ENCODE data around the gene TUT1.

- TF ChIP-seq ATF2 (CRISPR knock-in tag; IDR thresholded peaks at IDR 0.05; ENCODE audit: borderline replicate concordance, low read depth) (no peak), ZSCAN18 (CRISPR knock-in tag; IDR thresholded peaks at IDR 0.05) (no peak), MLX (CRISPR knock-in tag; IDR thresholded peaks at IDR 0.05) (no peak), GABPB1 (CRISPR knock-in tag; IDR thresholded peaks at IDR 0.05) (no peak), SMAD4 (CRISPR knock-in tag; IDR thresholded peaks at IDR 0.05) (no peak), USF2 (CRISPR knock-in tag; IDR thresholded peaks at IDR 0.05) (no peak), CTCF (IDR thresholded peaks at IDR 0.05) (no peak), E2F5 (CRISPR knock-in tag; IDR thresholded peaks at IDR 0.05) (no peak), ZNF138 (CRISPR knock-in tag; conservative IDR thresholded peaks at IDR 0.05) (no peak), ESRRA (CRISPR knock-in tag; IDR thresholded peaks at IDR 0.05; ENCODE audit: borderline replicate concordance) (no peak), FOXJ3 (CRISPR knock-in tag; IDR thresholded peaks at IDR 0.05; ENCODE audit: borderline replicate concordance) (no peak)
Observed at GRCh38 chr11:62544581-62545436, 46.5 kb downstream of the TUT1 start.
